GM04504 (cell line): Measurements from ENCODE around the gene VPREB1.
"Not testable (repeated sequence)": the region's sequence is repeated elsewhere in the genome, so short reads cannot be mapped to it uniquely, and the experiment has no call there.

ENCODE experiments used
- DNase-seq: peaks from one replicate; pipeline ENCODE4 v3.0.0-alpha.2; 2012; ENCODE audit warnings: low read depth

The VPREB1 gene

GRCh38 chr22:22214819-22215329, 29.7 kb upstream of the VPREB1 start:
- no peak for DNase-seq

DNA sequence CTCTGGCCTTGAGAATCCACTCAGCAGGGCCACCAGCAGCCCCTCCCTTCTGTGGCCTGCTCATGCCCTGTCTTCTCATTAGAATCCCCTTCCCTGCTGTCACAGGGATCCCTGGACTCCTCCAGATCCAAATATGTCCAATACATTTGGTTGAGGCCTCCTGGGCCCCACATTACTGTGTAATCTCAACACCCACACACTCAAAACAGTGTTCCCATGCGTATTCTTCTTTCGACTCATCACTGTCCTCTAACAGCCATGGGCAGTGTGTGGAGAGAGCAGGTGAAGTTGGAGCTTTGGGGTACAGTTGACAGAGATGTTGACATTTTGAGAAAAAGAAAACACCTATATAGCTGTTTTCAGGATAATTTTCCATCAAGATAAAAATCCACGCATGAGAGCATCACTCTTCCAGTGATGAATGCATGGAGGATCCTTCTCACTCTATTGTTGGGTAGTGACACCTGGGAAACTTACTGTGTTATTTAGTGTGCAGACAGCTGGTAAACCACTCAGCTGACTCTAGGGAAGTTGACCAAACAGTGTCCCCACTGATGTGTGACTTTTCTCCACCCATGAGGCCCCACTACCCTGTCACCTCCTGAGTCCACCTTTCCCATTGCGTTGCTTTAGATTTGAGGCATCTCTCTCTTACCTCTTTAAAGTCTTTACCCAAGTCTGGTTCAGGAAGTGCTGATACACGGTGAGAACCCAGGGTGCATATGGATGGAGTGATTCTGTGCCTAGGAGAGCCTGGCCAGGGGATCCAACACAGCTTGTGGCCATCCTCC, 28.7 kb upstream of the VPREB1 start:
- DNase-seq: no peak

DNA sequence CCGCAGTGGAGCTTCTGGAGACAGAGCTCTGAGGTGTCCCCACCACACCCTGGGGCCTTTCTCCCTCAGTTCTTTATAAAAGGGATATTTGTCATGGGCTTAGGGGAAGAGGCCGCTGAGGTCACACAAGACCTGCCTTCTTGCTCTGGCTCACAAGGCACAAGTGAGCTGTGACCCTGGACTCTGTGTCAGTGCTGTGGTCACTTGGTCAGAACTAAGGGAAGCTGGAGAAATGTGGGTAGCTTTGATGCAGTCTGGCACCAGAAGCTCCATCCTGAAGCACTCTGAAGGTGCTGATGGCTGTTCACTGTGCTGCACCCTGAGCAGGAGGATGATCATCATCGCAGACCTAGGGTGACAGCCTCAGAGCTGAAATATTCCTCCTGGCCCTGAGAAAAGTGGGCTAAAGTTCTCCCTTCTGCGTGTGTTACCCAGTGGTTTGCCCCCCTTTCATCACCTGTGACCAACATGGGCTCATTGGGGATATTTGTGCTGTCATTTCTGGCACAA, 28.1 kb upstream of the VPREB1 start:
- no peak for DNase-seq

GRCh38 chr22:22218302-22218701, 26.3 kb upstream of the VPREB1 start:
- DNase-seq: no peak

DNA sequence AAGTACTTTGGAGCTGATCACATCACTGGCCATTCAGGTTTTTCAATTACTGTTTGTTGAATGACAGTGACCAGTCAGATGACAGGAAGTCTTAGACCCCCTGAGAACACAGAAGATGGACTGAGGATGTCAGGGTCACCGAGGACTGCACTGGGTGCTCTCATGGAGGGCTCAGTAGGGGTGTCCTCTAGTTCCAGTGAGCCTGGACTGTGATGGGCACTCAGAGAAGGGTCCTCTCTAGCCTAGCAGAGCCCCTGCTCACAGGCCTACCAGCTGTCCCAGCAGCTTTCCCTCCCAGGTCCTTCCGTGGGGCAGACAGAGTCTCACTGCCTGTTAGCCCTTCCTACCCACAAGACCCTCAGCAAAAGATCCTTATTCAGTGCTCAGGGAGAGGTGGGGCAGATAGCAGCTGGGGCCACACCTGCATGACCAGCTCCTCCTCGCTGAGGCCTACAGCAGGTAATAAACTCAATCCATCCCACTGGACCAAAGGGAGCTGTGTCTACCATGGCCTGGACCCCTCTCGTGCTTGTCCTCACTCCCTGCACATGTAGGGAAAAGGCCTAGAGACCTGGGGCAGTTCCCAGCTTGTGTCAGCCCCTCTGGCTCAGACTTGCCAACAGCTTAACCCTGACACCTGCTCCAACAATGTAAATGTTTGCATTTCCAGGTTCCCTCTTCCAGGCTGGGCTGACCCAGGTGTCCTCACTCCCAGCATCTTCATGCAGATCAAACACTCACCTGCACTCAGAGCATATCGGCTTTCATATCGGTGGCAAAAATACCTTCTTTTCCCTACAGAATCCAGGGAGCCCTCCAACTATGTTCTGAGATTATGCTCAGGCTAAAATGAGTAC, 25.2 kb upstream of the VPREB1 start:
- no peak for DNase-seq

DNA sequence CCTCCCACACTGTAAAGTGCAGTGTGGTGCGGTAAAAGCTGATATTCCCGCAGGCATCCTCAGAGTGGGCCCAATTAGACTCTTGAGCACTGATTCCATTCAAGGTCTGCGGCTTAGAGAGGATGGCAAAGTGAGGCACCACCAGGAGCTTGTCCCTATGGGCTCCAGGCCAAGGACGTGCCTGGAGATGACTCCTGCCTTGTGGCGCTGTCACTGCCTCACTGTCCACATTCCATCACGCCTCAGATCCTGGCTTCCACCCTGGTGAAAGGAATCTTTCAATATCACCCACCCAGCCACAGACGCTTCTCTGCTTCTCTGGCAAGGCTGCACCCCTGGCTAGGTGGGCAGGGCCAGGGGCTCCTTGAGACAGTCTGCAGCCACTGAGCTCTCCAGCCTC, 23.5 kb upstream of the VPREB1 start:
- DNase-seq: not testable (repeated sequence)

GRCh38 chr22:22226448-22227187, 18.0 kb upstream of the VPREB1 start:
- DNase-seq: no peak

GRCh38 chr22:22228421-22228820, 16.2 kb upstream of the VPREB1 start:
- DNase-seq: no peak

- no peak for DNase-seq
Observed at GRCh38 chr22:22228921-22229320, 15.7 kb upstream of the VPREB1 start.

- no peak for DNase-seq
Observed at GRCh38 chr22:22229683-22230420, 14.7 kb upstream of the VPREB1 start.

DNA sequence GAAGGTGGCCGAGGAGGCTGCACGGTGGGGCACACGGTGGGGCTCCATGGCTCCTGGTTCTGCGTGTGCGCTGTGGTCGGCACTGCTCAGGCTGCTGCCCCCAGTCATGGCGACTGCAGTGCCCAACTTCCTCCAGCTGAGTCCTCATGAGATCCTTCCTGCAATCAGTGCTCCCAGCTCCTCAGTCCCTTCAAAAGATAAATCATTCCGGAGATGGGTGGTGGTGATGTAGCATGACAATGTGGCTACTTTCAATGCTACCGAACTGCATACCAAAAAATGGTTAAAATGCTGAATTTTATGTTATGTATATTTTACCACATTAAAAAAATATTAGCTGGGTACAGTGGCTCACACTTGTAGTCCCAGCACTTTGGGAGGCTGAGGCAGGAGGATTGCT, 14.1 kb upstream of the VPREB1 start:
- no peak for DNase-seq

DNA sequence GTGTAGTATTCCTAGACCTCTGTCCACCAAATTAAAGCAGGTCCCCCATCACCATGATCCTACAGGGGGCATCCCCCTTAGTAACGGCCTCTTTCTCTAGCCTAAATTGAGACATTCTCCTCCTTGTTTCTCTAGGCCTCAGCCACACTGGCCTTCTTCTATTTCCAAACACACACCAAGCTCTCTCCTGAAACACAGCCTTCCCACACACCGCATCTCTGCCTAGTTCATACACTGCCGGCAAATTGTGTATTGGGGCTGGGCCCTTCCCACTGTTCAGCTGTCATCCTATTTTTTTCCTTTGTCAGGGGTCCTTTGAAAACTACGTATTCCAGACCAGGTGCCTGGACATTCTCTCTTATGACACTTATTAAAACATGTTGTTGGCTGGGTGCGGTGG, 11.5 kb upstream of the VPREB1 start:
- no peak for DNase-seq

GRCh38 chr22:22235558-22235957, 9.0 kb upstream of the VPREB1 start:
- DNase-seq: no peak

GRCh38 chr22:22237521-22237920, 7.1 kb upstream of the VPREB1 start:
- no peak for DNase-seq

DNA sequence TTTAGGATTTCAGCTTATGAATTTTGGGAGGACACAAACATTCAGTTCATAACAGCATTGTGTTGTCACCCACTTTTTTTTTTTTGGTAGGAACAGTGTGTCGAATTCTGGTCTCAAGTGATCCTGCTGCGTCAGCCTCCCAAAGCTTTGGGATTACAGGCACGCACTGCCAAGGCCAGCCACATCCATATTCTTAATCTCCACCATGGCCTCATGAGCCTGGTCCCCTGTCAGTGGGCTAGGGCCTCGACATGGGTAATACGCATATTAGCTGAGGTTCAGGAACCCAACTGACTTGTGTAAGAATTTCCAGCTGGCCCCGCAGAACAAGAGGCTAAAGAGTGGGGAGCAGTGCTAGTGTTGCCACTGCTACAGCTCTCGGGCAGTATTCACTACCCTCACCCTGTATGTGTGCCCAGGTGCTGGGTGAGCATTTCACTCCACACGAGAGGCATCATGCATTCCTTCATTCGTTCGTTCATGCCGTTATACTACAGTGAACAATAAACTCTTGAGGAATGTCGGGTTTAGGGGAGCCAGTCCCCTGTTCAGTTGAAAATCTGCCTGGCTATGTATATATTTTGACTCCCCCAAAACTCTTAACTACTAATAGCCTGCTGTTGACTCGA, 5.2 kb upstream of the VPREB1 start:
- DNase-seq: no peak

DNA sequence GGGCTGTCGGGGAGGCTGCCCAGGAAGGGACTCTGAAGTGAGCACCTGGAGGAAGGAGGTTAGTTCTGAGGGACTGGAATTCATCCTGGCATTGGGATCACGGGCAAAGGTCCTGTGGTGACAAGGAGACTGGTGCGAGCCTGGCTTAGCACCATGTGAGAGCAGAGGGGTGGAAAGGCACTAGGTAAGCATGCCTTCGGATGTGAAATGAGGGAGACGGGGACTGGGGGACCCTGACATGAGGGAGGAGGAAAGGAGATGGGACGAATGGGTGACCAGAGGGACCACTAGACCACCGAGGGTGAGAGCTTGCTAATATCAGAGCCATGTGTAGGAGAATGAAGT, 3.1 kb upstream of the VPREB1 start:
- no peak for DNase-seq

- no peak for DNase-seq
Observed at GRCh38 chr22:22242488-22242887, 2.1 kb upstream of the VPREB1 start.

DNA sequence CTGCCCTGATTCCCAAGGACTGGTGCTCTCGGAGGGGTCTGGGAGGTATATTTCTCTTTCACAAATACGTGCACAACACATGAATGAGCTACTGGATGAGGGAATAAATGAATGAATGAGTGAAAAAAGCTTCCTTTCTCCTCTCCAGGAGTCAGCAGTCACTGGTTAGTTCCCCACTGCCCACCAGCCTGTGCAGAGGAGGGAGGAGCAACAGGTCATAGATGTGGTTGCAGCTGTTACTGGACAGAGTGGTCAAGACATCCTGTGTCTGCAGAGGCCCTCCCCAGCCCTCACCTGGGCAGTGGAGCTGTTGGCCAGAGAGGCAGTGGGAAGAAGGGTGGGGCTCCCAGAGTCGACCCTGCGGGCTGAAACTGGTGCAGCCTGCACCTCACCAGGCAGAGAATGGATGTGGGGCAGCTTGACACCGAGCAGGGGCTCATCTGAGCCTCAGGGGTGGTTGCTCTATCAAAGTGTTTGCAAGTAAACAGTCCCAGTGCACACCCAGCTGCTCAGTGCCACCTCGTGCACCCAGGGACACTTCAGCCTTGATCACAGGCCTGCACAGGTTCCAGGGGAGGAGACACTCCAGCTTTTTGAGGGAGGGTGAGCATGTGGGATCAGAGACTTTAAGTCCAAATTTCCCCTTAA, 1.4 kb upstream of the VPREB1 start:
- no peak for DNase-seq

DNA sequence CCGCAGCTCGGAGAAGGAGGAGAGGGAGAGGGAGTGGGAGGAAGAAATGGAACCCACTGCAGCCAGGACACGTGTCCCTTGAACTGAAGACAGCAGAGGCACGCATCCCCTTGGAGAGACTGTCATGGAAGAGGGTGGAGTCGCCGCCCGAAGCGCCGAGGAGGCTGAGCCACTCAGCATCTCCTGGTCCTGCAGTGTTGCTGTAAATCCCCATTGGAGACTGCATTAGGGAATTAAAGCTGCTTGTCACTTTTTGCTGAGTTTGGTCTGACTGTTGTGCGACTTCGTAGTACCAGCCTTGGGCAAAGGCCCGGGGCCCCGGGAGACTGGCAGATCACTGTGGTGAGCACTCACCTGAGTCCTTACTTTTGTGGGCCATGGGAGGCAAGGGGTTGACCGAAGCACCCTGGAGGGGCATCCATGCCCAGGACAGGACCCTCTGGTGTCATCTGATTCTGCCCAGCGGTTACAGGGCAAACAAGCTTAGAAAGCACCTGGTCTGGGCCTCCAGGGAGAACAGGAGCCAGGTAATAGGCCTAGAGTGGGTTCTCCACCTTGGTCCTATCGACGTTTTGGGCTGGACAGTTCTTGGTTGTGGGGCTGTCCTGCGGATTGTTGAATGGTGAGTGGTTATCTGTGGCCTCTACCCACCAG, 797 bp downstream of the VPREB1 start:
- no peak for DNase-seq

GRCh38 chr22:22245935-22246525, 1.4 kb downstream of the VPREB1 start:
- no peak for DNase-seq
